ENCODE measurements around the gene GLYATL1.
A peak's percentile ranks its signal among the peaks of the same experiment; 100 is the strongest.
"Not testable (repeated sequence)": the region's sequence is repeated elsewhere in the genome, so short reads cannot be mapped to it uniquely, and the experiment has no call there.

The GLYATL1 gene

GRCh38 chr11:58999291-58999680 lies 60.0 kb downstream of the GLYATL1 start:
- DNase-seq, result peak; percentile 34
- Histone ChIP-seq H3K9me3 (replicated peaks; ENCODE audit: insufficient read depth, low read length) (no peaks in the 10 kb centered on the region), H3K9ac (ENCODE audit: low read length) (no peak overlapping the region), H3K79me2 (ENCODE audit: low read length) (no peaks in the 10 kb centered on the region), H2AFZ (ENCODE audit: low read length) (no peak overlapping the region), H3K4me3 (ENCODE audit: low read length) (no peak overlapping the region), H3K4me1 (ENCODE audit: low read length) (peaks cover 16% of the 10 kb centered on the region), H3F3A (ENCODE audit: insufficient read depth, low read length) (no peaks in the 10 kb centered on the region), H3K27ac (ENCODE audit: low read length) (peak overlapping the region; percentile 9; the same call in 1 of the 2 replicates), H3K9me2 (replicated peaks; ENCODE audit: insufficient read depth, low read length) (no peaks in the 10 kb centered on the region), H4K20me1 (ENCODE audit: insufficient read depth, low read length) (no peaks in the 10 kb centered on the region), H3K27me3 (replicated peaks; ENCODE audit: insufficient read depth, low read length) (no peaks in the 10 kb centered on the region), H3K4me2 (ENCODE audit: low read depth, low read length) (peak overlapping the region; percentile 4; the same call in 1 of the 2 replicates), H3K36me3 (replicated peaks; ENCODE audit: insufficient read depth, low read length) (no peaks in the 10 kb centered on the region)
- no peak for TF ChIP-seq CTCF (IDR thresholded peaks at IDR 0.05; ENCODE audit: low read length)
- TF ChIP-seq EZH2phosphoT487 (IDR thresholded peaks at IDR 0.05; ENCODE audit: low read length), result no peak
- no peak for TF ChIP-seq EZH2 (optimal IDR thresholded peaks at IDR 0.05; ENCODE audit: low read depth, low read length)

GRCh38 chr11:59000003-59000402 lies 60.7 kb downstream of the GLYATL1 start:
- no peaks in the 10 kb centered on the region for H3K9me2 ChIP-seq (replicated peaks; ENCODE audit: insufficient read depth, low read length)
- TF ChIP-seq EZH2 (optimal IDR thresholded peaks at IDR 0.05; ENCODE audit: low read depth, low read length) (no peak), EZH2phosphoT487 (IDR thresholded peaks at IDR 0.05; ENCODE audit: low read length) (no peak), CTCF (IDR thresholded peaks at IDR 0.05; ENCODE audit: low read length) (no peak)
- H3K4me2 ChIP-seq (ENCODE audit: low read depth, low read length), result no peak overlapping the region
- peaks cover 16% of the 10 kb centered on the region for H3K4me1 ChIP-seq (ENCODE audit: low read length)
- no peaks in the 10 kb centered on the region for H3K27me3 ChIP-seq (replicated peaks; ENCODE audit: insufficient read depth, low read length)
- H3K9me3 ChIP-seq (replicated peaks; ENCODE audit: insufficient read depth, low read length), result no peaks in the 10 kb centered on the region
- H2AFZ ChIP-seq (ENCODE audit: low read length), result no peak overlapping the region
- H3K79me2 ChIP-seq (ENCODE audit: low read length), result no peaks in the 10 kb centered on the region
- no peaks in the 10 kb centered on the region for H4K20me1 ChIP-seq (ENCODE audit: insufficient read depth, low read length)
- no peak for DNase-seq
- no peak overlapping the region for H3K4me3 ChIP-seq (ENCODE audit: low read length)
- H3F3A ChIP-seq (ENCODE audit: insufficient read depth, low read length), result no peaks in the 10 kb centered on the region
- H3K9ac ChIP-seq (ENCODE audit: low read length), result no peak overlapping the region
- no peak overlapping the region for H3K27ac ChIP-seq (ENCODE audit: low read length)
- no peaks in the 10 kb centered on the region for H3K36me3 ChIP-seq (replicated peaks; ENCODE audit: insufficient read depth, low read length)

- not testable (repeated sequence) for H3K27me3 ChIP-seq (replicated peaks; ENCODE audit: insufficient read depth, low read length); H3K36me3 ChIP-seq (replicated peaks; ENCODE audit: insufficient read depth, low read length)
Observed at GRCh38 chr11:59002006-59002405, 62.7 kb downstream of the GLYATL1 start.

More at GRCh38 chr11:59002006-59002405, 62.7 kb downstream of the GLYATL1 start:
- DNase-seq; H3K4me3 ChIP-seq (ENCODE audit: low read length); H3K9ac ChIP-seq (ENCODE audit: low read length); H3F3A ChIP-seq (ENCODE audit: insufficient read depth, low read length); H4K20me1 ChIP-seq (ENCODE audit: insufficient read depth, low read length); H2AFZ ChIP-seq (ENCODE audit: low read length); H3K4me2 ChIP-seq (ENCODE audit: low read depth, low read length); H3K9me2 ChIP-seq (replicated peaks; ENCODE audit: insufficient read depth, low read length); H3K27ac ChIP-seq (ENCODE audit: low read length); H3K9me3 ChIP-seq (replicated peaks; ENCODE audit: insufficient read depth, low read length); H3K79me2 ChIP-seq (ENCODE audit: low read length): not testable (repeated sequence)
- H3K4me1 ChIP-seq (ENCODE audit: low read length), result peaks cover 16% of the 10 kb centered on the region

All from MM.1S (cell line).